ENCODE measurements around the gene MPPED1.

MPPED1 gene

DNA sequence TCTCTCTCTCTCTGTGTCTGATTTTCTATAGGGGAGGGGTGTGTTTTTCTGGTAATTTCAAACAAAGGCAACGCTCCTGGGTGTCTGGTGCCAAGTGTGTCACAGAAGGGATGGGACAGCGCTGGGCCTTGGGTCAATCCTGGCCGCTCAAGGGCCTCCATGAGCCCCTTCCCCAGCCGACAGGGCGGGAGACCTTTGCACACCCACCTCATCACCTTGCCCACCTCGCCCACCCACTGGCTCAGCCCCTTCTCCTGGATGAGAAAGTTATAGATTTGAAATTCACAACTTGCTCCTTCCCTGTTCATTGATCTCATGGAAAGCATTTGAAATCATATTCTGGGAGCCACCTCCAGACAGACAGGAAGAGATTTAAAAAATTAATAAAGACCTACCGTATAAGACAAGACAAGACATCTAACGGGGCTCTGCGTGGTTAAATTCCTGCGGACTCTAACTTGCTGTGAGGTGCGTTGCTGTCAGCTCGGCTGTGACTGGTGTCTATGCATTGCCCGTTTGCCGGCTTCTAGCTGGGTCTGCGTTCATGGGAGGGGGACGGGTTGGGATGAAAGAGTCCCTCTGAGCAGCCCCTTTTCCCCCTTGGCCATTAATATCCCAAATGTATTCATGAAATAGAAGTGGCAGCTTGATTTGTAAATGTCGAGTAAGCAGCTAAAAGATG is 27.0 kb downstream of the MPPED1 start:
- H3K36me3 Mint-ChIP-seq (ENCODE audit: low read depth) = no peaks in the 10 kb centered on the region
- H3K27me3 Mint-ChIP-seq = peaks cover 16% of the 10 kb centered on the region
- no peak overlapping the region for H3K27ac Mint-ChIP-seq
- no peaks in the 10 kb centered on the region for H3K9me3 Mint-ChIP-seq
- H3K4me1 Mint-ChIP-seq (ENCODE audit: low read depth) = no peaks in the 10 kb centered on the region
- H3K4me3 Mint-ChIP-seq = no peak overlapping the region
- no peak for DNase-seq

DNA sequence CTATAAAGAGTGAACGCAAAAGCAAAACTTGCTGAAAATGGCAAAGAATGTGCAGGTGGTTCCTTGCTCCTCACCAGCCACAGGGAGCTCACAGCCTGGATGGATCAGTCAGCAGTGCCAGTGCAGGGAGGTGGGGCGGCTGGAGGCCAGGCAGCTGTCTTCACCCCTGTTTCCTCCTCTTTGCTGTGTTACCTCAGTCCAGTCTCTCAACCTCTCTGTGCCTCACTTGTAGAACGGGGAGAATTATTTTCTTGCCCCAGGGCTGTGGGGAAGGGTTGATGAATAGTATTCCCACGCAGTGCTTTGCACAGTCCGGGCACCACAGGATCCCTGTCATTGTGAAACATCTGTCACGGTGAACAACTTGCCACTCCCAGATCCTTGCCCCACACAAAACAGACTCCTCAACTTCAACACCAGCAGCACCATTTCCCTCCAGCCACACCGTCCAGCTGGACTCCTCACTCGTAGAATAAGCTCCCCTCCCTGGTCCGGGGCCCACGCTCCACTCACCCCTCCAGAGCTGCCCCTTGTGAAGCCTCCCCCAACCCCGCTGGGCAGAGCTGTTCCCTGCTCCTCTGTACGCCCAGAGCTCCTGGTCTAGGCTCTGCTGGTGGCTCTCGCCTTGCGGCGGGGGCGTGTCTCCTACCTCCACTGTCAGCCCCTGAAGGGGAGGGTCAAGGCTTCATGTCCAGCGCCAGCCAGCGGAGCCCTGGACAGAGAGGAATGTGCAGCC is 27.7 kb downstream of the MPPED1 start:
- H3K27ac Mint-ChIP-seq = no peak overlapping the region
- H3K4me1 Mint-ChIP-seq (ENCODE audit: low read depth) = no peaks in the 10 kb centered on the region
- no peaks in the 10 kb centered on the region for H3K9me3 Mint-ChIP-seq

DNA sequence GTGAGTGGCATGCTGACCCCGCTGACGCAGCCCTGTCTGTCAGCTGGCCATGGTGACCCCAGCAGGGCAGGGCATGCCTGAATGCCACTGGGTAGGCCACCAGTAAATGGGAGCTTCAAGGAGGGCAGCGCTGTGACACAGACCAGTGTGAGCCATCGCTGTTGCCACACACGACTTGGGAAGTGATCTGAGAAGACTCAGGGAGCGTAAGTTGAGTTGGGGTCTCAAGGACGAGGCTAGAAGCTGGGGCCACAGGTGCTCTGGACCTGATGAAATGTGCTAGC is 28.2 kb downstream of the MPPED1 start:
- Mint-ChIP-seq H3K9me3 (no peaks in the 10 kb centered on the region), H3K27me3 (peaks cover 16% of the 10 kb centered on the region), H3K4me1 (ENCODE audit: low read depth) (no peaks in the 10 kb centered on the region), H3K27ac (no peak overlapping the region), H3K36me3 (ENCODE audit: low read depth) (no peaks in the 10 kb centered on the region), H3K4me3 (no peak overlapping the region)
- DNase-seq = no peak

More for the DNA sequence above, 27.7 kb downstream of the MPPED1 start:
- Mint-ChIP-seq H3K36me3 (ENCODE audit: low read depth) (no peaks in the 10 kb centered on the region), H3K27me3 (peaks cover 16% of the 10 kb centered on the region), H3K4me3 (no peak overlapping the region)
- no peak for DNase-seq

DNA sequence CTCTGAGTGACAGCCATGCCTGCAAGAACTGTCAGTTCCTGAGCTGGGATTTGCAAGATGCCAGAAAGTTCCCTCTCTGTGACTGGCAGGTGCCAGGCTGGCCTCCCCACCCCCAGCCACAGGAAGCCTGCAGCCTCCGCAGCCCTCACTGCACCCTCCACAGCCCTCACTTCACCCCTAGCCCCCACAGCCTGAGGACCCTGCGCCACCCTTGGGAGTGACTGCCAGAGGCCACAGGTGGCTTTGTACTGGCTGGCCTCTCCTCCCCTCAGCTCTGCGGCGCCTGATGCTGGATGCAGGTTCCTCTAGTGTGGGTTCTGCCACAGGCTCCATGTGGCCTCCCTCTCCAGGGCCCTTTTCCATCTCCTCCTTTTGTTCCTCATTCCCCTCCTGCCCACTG is 28.7 kb downstream of the MPPED1 start:
- no peak overlapping the region for H3K27ac Mint-ChIP-seq
- no peak overlapping the region for H3K4me3 Mint-ChIP-seq
- peaks cover 13% of the 10 kb centered on the region for H3K27me3 Mint-ChIP-seq
- DNase-seq = no peak
- no peaks in the 10 kb centered on the region for H3K4me1 Mint-ChIP-seq (ENCODE audit: low read depth)
- H3K9me3 Mint-ChIP-seq = no peaks in the 10 kb centered on the region
- H3K36me3 Mint-ChIP-seq (ENCODE audit: low read depth) = no peaks in the 10 kb centered on the region

DNA sequence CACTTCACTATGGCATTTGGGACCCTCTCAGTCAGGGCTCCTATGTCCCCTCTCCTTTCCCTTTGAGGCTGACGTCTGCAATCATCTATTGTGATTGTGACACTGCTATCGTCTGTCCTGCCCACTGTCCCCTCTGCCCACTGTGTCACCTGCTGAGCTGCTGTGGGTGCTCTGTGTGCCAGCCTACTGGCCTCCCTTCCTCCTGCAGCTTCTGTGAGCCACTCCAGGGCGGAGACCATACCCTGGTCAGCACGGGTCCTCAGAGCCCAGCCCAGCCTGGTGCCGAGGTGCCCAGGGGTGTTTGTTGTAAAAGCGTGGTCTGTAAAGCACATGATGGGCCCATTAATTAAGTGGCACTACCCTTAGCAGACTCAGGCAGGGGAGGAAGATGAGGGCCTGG is 29.4 kb downstream of the MPPED1 start:
- Mint-ChIP-seq H3K9me3 (no peaks in the 10 kb centered on the region), H3K4me3 (no peak overlapping the region), H3K27me3 (peaks cover 15% of the 10 kb centered on the region)

DNA sequence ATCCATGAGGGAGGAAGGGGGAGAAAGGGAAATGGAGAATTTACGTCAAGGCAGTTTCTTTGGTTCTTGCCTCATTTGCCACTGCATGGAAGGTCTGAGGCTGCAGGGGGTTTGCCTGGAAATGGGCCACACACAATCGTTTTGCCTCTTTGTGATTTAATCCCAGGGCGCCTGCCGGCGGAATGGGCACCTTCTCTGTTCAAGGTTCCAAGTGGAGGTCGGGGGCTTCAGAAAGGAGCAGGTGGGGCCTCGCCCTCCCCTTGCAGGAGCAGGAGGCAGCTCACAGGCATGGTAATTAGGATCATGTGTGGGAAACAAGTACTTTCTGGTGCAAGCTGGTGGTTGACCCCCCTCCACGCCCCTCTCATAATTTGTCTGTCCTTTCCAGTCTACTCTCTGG is 29.9 kb downstream of the MPPED1 start:
- H3K27ac Mint-ChIP-seq = no peak overlapping the region
- H3K27me3 Mint-ChIP-seq = peaks cover 18% of the 10 kb centered on the region
- no peak for DNase-seq
- no peak overlapping the region for H3K4me3 Mint-ChIP-seq
- no peaks in the 10 kb centered on the region for H3K9me3 Mint-ChIP-seq
- no peaks in the 10 kb centered on the region for H3K36me3 Mint-ChIP-seq (ENCODE audit: low read depth)
- no peaks in the 10 kb centered on the region for H3K4me1 Mint-ChIP-seq (ENCODE audit: low read depth)

More for the DNA sequence above, 29.4 kb downstream of the MPPED1 start:
- no peaks in the 10 kb centered on the region for H3K4me1 Mint-ChIP-seq (ENCODE audit: low read depth)
- H3K36me3 Mint-ChIP-seq (ENCODE audit: low read depth) = no peaks in the 10 kb centered on the region
- no peak for DNase-seq
- H3K27ac Mint-ChIP-seq = no peak overlapping the region

DNA sequence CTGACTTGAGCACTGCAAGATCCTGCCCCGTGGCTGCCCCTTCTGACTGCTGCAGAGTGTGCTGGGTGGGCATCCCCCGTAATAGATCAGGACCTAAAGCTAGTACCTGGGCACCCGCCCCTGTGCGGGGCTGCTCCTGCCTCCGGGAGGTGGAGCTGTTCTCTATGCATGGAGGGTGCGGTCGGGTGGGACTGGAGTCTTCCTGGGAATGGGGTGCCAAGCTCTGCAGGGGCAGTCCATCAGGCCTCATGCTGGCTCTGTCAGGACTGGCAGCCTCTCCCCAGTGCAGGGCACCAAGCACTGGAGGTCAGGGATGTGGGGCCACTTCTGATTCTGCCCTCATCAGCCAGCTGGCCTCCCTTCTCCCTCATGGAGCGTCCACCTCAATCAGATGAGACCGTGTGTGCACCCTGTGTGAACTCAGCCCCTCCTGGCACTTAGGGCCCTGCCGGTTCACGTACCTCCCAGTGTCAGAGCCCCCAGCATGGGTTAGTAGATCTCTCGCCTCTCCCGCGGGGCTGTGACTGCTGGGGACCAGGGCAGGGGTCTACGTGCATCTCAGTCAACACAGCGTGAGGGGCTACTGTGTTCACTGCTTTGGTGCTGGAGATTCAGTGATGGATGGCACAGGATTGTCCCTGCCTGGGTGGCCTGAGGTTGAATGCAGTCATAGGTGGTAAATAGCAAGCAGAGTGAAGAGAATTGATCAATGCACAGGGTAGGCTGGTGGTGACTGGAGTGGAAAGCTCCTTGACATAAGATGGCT is 30.8 kb downstream of the MPPED1 start:
- Mint-ChIP-seq H3K36me3 (ENCODE audit: low read depth) (no peaks in the 10 kb centered on the region), H3K27me3 (peaks cover 20% of the 10 kb centered on the region), H3K27ac (no peak overlapping the region), H3K9me3 (no peaks in the 10 kb centered on the region), H3K4me3 (no peak overlapping the region), H3K4me1 (ENCODE audit: low read depth) (no peaks in the 10 kb centered on the region)
- no peak for DNase-seq

GRCh38 chr22:43443152-43443471 is 31.3 kb downstream of the MPPED1 start:
- no peaks in the 10 kb centered on the region for H3K9me3 Mint-ChIP-seq
- H3K4me3 Mint-ChIP-seq = no peak overlapping the region
- H3K4me1 Mint-ChIP-seq (ENCODE audit: low read depth) = no peaks in the 10 kb centered on the region
- H3K27me3 Mint-ChIP-seq = peaks cover 20% of the 10 kb centered on the region
- H3K36me3 Mint-ChIP-seq (ENCODE audit: low read depth) = no peaks in the 10 kb centered on the region
- no peak overlapping the region for H3K27ac Mint-ChIP-seq
- DNase-seq = no peak

DNA sequence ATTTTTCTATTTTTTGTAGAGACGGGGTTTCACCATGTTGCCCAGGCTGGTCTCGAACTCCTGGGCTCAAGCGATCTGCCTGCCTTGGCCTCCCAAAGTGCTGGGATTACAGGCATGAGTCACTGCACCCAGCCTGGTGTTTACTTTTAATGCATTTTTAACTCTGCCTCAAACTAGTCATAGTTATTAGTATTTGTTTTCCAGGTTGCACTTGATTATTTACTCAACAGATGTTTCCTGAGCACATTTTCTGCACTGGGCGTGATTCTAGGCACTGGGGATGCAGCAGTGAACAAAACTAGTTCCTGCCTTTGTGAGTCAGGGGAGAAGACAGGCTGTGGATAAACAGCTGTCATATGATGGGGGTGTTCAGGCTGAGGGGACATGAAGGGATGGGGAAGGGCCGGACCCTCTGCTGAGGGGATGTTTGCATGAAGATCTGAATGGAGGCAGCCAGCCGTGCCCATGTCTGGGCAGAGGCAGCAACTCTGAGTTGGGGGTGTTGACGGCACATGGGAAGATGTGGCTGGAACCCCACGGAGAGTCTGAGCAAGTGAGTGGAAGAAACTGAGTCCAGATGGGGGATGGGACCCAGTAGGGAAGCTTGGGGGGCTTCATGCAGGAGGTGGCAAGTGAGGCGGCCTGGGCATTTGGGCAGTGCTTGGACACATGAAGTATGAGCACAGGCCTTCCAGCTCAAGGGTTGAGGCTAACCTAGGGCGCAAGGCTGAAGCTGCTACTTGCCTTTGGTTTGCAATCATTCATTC is 34.4 kb downstream of the MPPED1 start:
- peaks cover 25% of the 10 kb centered on the region for H3K27me3 Mint-ChIP-seq

GRCh38 chr22:43446916-43447315 is 35.1 kb downstream of the MPPED1 start:
- H3K27me3 Mint-ChIP-seq = peaks cover 30% of the 10 kb centered on the region
- no peaks in the 10 kb centered on the region for H3K36me3 Mint-ChIP-seq (ENCODE audit: low read depth)
- DNase-seq = no peak
- no peaks in the 10 kb centered on the region for H3K4me1 Mint-ChIP-seq (ENCODE audit: low read depth)
- H3K27ac Mint-ChIP-seq = no peak overlapping the region
- H3K4me3 Mint-ChIP-seq = no peak overlapping the region
- H3K9me3 Mint-ChIP-seq = no peaks in the 10 kb centered on the region

More for the DNA sequence above, 34.4 kb downstream of the MPPED1 start:
- no peaks in the 10 kb centered on the region for H3K9me3 Mint-ChIP-seq
- H3K27ac Mint-ChIP-seq = no peak overlapping the region
- no peak for DNase-seq
- H3K4me1 Mint-ChIP-seq (ENCODE audit: low read depth) = no peaks in the 10 kb centered on the region
- H3K36me3 Mint-ChIP-seq (ENCODE audit: low read depth) = no peaks in the 10 kb centered on the region
- H3K4me3 Mint-ChIP-seq = no peak overlapping the region

GRCh38 chr22:43447380-43447779 is 35.6 kb downstream of the MPPED1 start:
- H3K27ac Mint-ChIP-seq = no peak overlapping the region
- H3K4me3 Mint-ChIP-seq = no peak overlapping the region
- no peaks in the 10 kb centered on the region for H3K36me3 Mint-ChIP-seq (ENCODE audit: low read depth)
- DNase-seq = no peak
- H3K4me1 Mint-ChIP-seq (ENCODE audit: low read depth) = no peaks in the 10 kb centered on the region
- H3K9me3 Mint-ChIP-seq = no peaks in the 10 kb centered on the region
- peaks cover 33% of the 10 kb centered on the region for H3K27me3 Mint-ChIP-seq

DNA sequence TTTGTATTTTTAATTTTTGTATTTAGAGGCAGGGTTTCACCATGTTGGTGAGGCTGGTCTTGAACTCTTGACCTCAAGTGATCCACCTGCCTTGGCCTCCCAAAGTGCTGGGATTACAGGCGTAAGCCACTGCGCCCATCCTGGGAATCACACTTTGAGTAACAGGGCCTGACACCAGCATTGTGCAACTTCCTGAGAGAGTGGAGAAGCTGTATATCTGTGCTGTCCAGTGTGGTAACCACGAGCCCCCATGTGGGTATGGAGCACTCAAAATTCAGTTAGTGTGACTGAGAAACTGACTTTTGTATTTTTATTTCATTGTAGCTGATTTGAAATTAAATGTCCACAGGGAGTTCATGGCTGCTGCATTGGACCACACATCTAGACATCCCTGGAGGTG is 36.2 kb downstream of the MPPED1 start:
- Mint-ChIP-seq H3K27me3 (peaks cover 29% of the 10 kb centered on the region), H3K4me1 (ENCODE audit: low read depth) (no peaks in the 10 kb centered on the region), H3K4me3 (no peak overlapping the region), H3K36me3 (ENCODE audit: low read depth) (no peaks in the 10 kb centered on the region), H3K9me3 (no peaks in the 10 kb centered on the region), H3K27ac (no peak overlapping the region)
- no peak for DNase-seq

DNA sequence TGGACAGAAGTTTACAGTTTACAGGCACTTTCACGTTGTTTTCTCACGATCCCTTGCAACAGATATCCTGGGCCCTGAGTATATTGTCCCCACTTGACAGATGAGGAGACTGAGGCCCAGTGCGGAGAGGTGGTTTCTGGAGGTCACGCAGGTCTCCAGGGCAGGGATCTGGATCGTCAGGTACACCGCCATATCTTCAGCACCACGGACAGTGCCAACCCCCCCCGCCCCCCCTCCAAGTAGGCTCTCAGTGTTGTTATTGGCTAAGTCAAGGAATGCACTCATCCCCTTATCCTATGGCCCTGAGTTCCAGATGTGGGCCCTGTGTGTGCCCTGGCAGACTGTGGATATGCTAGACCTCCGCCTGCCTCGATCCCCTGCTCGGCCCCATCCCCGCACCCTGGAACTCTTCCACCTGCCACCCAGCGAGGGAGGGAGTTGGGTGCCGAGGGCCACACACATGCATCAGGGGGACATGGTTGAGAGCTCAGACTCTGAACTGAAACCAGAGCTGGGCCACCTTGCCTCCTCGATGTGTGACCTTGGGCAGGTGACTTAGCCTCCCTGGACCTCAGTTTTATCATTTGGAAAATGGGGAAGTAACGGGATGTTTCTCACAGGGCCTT is 37.5 kb downstream of the MPPED1 start:
- Mint-ChIP-seq H3K4me1 (ENCODE audit: low read depth) (no peaks in the 10 kb centered on the region), H3K27me3 (peaks cover 36% of the 10 kb centered on the region), H3K36me3 (ENCODE audit: low read depth) (no peaks in the 10 kb centered on the region), H3K9me3 (no peaks in the 10 kb centered on the region), H3K27ac (no peak overlapping the region), H3K4me3 (no peak overlapping the region)
- DNase-seq = no peak

GRCh38 chr22:43449831-43450225 is 38.0 kb downstream of the MPPED1 start:
- no peak for DNase-seq
- Mint-ChIP-seq H3K36me3 (ENCODE audit: low read depth) (no peaks in the 10 kb centered on the region), H3K27ac (no peak overlapping the region), H3K9me3 (no peaks in the 10 kb centered on the region), H3K4me1 (ENCODE audit: low read depth) (no peaks in the 10 kb centered on the region), H3K27me3 (peaks cover 41% of the 10 kb centered on the region), H3K4me3 (no peak overlapping the region)

All from activated T-cell treated with anti-CD3 and anti-CD28 coated beads, Interleukin-2, amount 50 U/mL, for 24 hours (primary cell).